Hematopoietic multipotent progenitor cell (in vitro differentiated cells): Measurements from ENCODE around the gene CTU2. TPM values are rescaled to one million over a fixed set of nuclear protein-coding genes. Genes with fewer than 3 reads are reported as not detected.

Experiments used
- DNase-seq, 3 donors: peaks; one replicate each; pipeline ENCODE4 v3.0.0-alpha.2; 2011 to 2015; ENCODE audit warnings: low read depth in 2 of 3, low spot score in 2 of 3
- total RNA-seq: library from RNA; depleted of rRNA; stranded (reverse); fragments of >200 nt; gene quantifications from one replicate; pipeline ENCODE4 v1.2.3, GENCODE V29; 2012

Gene CTU2
- total RNA-seq, 1 donor: 7.5 TPM

DNA sequence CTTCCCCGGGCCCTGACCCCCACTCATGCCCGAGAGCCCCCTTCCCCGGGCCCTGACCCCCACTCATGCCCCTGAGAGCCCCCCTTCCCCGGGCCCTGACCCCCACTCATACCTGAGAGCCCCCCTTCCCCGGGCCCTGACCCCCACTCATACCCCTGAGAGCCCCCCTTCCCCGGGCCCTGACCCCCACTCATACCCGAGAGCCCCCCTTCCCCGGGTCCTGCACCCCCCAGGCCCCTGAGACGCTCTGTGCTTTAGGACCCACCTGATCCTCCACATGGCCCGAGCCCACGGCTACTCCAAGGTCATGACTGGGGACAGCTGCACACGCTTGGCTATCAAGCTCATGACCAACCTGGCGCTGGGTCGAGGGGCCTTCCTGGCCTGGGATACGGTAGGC, 6.8 kb downstream of the CTU2 start:
- DNase-seq: no peak

- no peak for DNase-seq
Measured at GRCh38 chr16:88713568-88714419, 7.5 kb downstream of the CTU2 start.

- no peak for DNase-seq
Measured at GRCh38 chr16:88714420-88715302, 8.4 kb downstream of the CTU2 start.

- DNase-seq: no peak
Measured at GRCh38 chr16:88715312-88716190, 9.2 kb downstream of the CTU2 start.

- DNase-seq: no peak
Measured at GRCh38 chr16:88716201-88716600, 9.9 kb downstream of the CTU2 start.

DNA sequence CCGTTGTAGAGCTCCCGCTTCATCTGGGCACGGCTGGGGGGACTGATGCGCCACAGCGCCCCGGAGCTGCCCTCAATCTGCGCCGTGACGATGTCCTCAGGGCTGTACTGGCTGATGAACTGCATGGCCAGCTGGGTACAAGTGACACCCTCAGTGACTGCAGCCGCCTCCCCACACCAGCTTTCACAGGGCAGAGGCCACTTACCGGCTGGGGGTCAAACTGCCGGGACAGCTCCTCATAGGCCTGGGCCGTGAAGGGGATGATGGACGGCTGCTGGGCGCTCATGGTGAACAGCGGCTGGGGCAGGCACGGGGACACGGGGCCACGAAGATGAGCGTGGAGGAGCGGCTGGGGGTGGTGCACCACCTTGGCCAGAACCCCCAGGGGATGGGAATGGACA, 10.3 kb downstream of the CTU2 start:
- DNase-seq: no peak

DNA sequence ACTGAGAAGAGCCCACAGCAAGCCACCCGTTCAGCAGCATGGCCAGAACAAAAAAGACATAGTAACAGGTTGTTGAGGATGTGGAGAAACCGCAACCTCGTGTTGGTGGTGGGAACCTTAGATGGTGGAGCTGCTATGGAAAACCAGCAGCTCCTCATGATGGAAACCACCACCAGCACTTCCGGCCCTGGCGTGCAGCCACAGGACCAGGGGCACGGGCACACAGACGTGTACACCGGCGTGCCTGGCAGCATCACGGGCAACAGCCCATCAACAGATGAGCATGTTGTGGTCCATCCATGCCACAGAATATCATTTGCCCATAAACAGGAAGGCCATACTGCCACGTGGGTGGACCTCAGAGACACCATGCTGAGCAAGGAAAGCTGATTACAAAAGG, 11.9 kb downstream of the CTU2 start:
- no peak for DNase-seq

DNA sequence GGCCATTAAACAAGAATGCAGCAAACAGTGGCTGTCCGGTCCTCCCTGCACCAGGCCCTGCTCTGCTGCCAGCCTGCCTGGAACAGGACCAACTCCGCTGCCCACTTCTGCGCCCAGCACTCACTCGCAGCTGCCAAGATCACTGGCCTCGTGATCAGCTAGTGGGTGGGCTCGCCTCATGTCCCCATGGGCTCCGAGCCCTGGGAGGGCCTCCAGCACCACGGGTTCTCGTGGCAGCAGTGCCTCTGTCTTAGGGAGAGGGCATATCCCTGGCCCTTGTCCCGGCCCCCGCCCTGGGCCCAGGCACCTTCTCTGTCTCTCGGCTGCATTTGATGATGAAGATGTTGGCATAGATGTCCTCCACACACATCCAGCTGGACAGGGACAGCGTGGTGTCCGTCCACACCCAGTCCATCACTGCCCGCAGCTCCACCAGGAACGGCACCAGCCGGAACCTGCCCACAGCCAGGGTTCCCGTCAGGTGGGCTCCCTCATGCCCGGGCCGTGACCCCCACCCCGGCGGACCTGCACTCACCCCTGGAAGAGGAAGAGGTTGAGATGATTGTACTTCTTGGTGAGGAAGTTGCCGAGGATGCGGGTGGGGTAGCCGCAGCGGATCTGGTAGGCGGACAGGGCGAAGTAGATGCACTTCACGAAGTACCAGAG, 13.1 kb downstream of the CTU2 start:
- DNase-seq: no peak

- DNase-seq: no peak
Measured at GRCh38 chr16:88719933-88720296, 13.6 kb downstream of the CTU2 start.

GRCh38 chr16:88720396-88720970, 14.2 kb downstream of the CTU2 start:
- no peak for DNase-seq

GRCh38 chr16:88721236-88721635, 14.9 kb downstream of the CTU2 start:
- DNase-seq: no peak

GRCh38 chr16:88721815-88722755, 15.8 kb downstream of the CTU2 start:
- no peak for DNase-seq

- DNase-seq: no peak
Measured at GRCh38 chr16:88722784-88723506, 16.6 kb downstream of the CTU2 start.

DNA sequence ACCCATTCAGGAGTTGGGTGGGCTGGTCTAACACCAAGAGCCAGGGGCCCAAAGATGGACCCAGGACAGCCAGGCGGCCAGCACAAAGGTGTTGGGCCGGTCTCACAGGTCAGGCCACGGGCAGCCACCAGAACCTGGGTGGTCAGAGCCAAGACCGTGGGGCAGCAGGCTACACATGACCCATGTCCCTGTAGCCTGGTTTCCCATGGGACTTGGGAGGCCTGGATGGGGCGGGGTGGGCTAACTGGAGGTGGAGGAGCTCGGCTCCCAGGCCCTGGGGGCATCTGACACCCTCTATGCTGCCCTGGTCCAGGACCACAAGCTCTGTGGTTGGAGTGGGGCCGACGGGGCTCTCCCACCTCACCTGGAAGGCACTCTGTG, 17.2 kb downstream of the CTU2 start:
- DNase-seq: no peak

DNA sequence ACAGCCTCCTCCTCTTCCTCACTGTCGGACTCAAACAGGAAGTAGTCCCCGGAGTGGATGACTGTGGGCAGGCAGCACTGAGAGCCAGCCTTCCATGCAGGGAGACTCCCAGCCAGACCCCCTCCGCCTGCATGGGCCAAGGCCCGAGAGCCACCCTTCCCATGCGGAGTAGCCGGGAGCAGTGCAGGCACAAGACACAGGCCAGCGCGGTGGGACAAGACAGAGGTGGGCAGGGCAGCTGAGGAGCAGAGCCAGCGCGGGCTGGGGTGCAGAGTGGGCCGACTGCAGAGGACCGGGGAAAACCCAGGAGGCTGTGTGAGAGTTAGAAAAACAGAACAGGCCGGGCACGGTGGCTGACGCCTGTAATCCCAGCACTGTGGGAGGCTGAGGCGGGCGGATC, 17.6 kb downstream of the CTU2 start:
- DNase-seq: no peak

- DNase-seq: no peak
Measured at GRCh38 chr16:88724855-88725555, 18.7 kb downstream of the CTU2 start.

DNA sequence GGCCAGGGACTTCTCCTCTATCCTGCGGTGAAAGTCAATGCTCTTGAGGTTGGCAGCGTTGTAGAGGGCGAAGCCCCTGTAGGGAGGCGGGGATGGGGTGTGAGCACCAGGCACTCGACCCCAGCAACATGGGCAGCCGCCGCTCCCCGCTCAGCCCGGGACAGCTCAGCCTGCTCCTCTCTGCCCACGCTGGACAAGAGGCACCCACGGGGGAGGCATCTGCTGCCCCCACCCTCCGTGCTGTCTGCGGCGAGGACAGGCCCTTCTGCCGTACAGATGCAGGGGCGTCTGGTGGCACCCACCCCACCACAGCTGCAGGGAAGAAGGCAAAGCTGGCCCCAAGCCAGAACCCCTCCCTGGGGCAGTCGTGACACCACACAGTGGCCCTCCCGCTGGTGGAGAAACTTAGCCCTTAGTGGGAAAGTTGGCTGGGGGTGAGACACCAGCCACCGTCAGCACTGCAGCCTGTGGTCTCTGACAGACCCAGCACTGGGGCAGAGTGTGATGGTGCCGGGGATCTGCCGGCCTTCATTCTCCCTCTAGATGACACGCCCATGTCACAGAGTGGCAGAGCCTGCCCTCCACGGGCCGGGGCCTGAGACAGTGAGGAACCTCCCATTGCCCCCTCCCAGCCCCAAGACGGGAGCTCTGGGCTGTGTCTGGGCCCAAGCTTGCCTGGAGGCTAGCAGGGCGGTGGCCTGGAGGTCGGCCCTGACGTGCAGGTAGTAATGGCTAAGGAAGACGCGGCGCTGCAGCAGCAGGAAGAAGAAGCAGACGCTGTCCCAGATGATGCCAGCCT, 19.5 kb downstream of the CTU2 start:
- DNase-seq: no peak
